Right atrium auricular region (tissue), 2 donors: Measurements from ENCODE around the gene FAM222B. TPM values are rescaled to one million over a fixed set of nuclear protein-coding genes. Genes with fewer than 3 reads are reported as not detected.

Experiments used
- DNase-seq: peaks from one replicate; pipeline ENCODE4 v3.0.0-alpha.2; 2019; ENCODE audit warnings: low spot score
- H3K27ac ChIP-seq, 2 donors: fragments of 200-600 bp; sonication (generic); 1 replicate in 1 of 2; 2 replicates in 1 of 2; pipeline ENCODE4 v1.5.1; 2016 to 2019
- H3K27me3 ChIP-seq, 2 donors: fragments of 200-600 bp; sonication (generic); one replicate each; pipeline versions ENCODE4 v1.5.1 to v1.6.0; 2017 to 2019
- H3K36me3 ChIP-seq: fragments of 200-600 bp; sonication (generic); one replicate; pipeline ENCODE4 v1.5.1; 2016
- H3K4me1 ChIP-seq, 2 donors: fragments of 200-600 bp; sonication (generic); one replicate each; pipeline versions ENCODE4 v1.5.1 to v1.6.0; 2017 to 2019
- H3K4me3 ChIP-seq, 2 donors: fragments of 200-600 bp; sonication (generic); 1 replicate in 1 of 2; 2 replicates in 1 of 2; pipeline ENCODE4 v1.5.1; 2017 to 2019; ENCODE audit warnings: mild to moderate bottlenecking in 1 of 2, moderate library complexity in 1 of 2
- H3K9me3 ChIP-seq, 2 donors: fragments of 200-600 bp; sonication (generic); one replicate each; pipeline ENCODE4 v1.5.1; 2019
- CTCF ChIP-seq, 2 donors: fragments of 200-600 bp; sonication (generic); IDR thresholded peaks; one replicate each; pipeline ENCODE4 v1.5.1; 2019; ENCODE audit warnings: antibody characterized with exemption in 2 of 2
- total RNA-seq, 2 donors: library from RNA; depleted of rRNA; stranded (reverse); fragments of >200 nt; gene quantifications; one replicate each; pipeline ENCODE4 v1.1.0, GENCODE V29; 2016

The FAM222B gene
- total RNA-seq, 2 donors from 2014 or later = 26.5 to 30.0 TPM

- H3K4me1 ChIP-seq = peaks cover 0 to 11% of the 10 kb centered on the region in 2 donors
- no peaks in the 10 kb centered on the region for H3K27me3 ChIP-seq
- H3K9me3 ChIP-seq = no peaks in the 10 kb centered on the region
- no peaks in the 10 kb centered on the region for H3K36me3 ChIP-seq
- H3K27ac ChIP-seq = no peak overlapping the region
- TF ChIP-seq CTCF (IDR thresholded peaks at IDR 0.05) = no peak
- DNase-seq = no peak
- no peak overlapping the region for H3K4me3 ChIP-seq
Measured at GRCh38 chr17:28773736-28774135, 68.9 kb downstream of the FAM222B start.

GRCh38 chr17:28765038-28765437 is 77.6 kb downstream of the FAM222B start:
- Histone ChIP-seq H3K36me3 (peaks cover 12% of the 10 kb centered on the region), H3K4me3 (no peak overlapping the region), H3K27me3 (no peaks in the 10 kb centered on the region), H3K9me3 (no peaks in the 10 kb centered on the region), H3K27ac (no peak overlapping the region), H3K4me1 (peaks cover 0 to 23% of the 10 kb centered on the region in 2 donors)
- no peak for TF ChIP-seq CTCF (IDR thresholded peaks at IDR 0.05)
- no peak for DNase-seq

GRCh38 chr17:28763804-28764266 is 78.8 kb downstream of the FAM222B start:
- DNase-seq = peak; percentile 92
- no peak overlapping the region for H3K27ac ChIP-seq
- no peak overlapping the region for H3K4me3 ChIP-seq
- H3K27me3 ChIP-seq = no peaks in the 10 kb centered on the region
- peaks cover 24% of the 10 kb centered on the region for H3K36me3 ChIP-seq
- no peaks in the 10 kb centered on the region for H3K9me3 ChIP-seq
- peak; percentile 79 to 91 for TF ChIP-seq CTCF (IDR thresholded peaks at IDR 0.05)
- H3K4me1 ChIP-seq = peaks cover 0 to 23% of the 10 kb centered on the region in 2 donors

GRCh38 chr17:28763137-28763799 is 79.3 kb downstream of the FAM222B start:
- TF ChIP-seq CTCF (IDR thresholded peaks at IDR 0.05) = no peak
- Histone ChIP-seq H3K9me3 (no peaks in the 10 kb centered on the region), H3K27ac (no peak overlapping the region), H3K4me1 (peaks cover 0 to 23% of the 10 kb centered on the region in 2 donors), H3K4me3 (no peak overlapping the region), H3K36me3 (peaks cover 30% of the 10 kb centered on the region), H3K27me3 (no peaks in the 10 kb centered on the region)
- DNase-seq = no peak

- H3K4me1 ChIP-seq = peaks cover 0 to 23% of the 10 kb centered on the region in 2 donors
- no peak overlapping the region for H3K4me3 ChIP-seq
- H3K36me3 ChIP-seq = peaks cover 32% of the 10 kb centered on the region
- no peaks in the 10 kb centered on the region for H3K9me3 ChIP-seq
- DNase-seq = no peak
- no peak overlapping the region for H3K27ac ChIP-seq
- no peaks in the 10 kb centered on the region for H3K27me3 ChIP-seq
- no peak for TF ChIP-seq CTCF (IDR thresholded peaks at IDR 0.05)
Measured at GRCh38 chr17:28760601-28761562, 81.7 kb downstream of the FAM222B start.
